B cell (primary cell): ENCODE results near the gene HLA-F.

Source experiments
- EZH2 ChIP-seq: IDR thresholded peaks from 2 replicates; pipeline ENCODE4 v1.6.1; 2012; ENCODE audit warnings: borderline replicate concordance, low read depth, mild to moderate bottlenecking, moderate library complexity, low read length; ENCODE audit not compliant: insufficient read depth, poor library complexity, severe bottlenecking
- TF ChIP-seq, protein P1 (sequence below): fragments of 200-600 bp; IDR thresholded peaks from one replicate; pipeline ENCODE4 v1.8.0; 2022; ENCODE audit warnings: antibody characterized with exemption, mild to moderate bottlenecking

DNA sequence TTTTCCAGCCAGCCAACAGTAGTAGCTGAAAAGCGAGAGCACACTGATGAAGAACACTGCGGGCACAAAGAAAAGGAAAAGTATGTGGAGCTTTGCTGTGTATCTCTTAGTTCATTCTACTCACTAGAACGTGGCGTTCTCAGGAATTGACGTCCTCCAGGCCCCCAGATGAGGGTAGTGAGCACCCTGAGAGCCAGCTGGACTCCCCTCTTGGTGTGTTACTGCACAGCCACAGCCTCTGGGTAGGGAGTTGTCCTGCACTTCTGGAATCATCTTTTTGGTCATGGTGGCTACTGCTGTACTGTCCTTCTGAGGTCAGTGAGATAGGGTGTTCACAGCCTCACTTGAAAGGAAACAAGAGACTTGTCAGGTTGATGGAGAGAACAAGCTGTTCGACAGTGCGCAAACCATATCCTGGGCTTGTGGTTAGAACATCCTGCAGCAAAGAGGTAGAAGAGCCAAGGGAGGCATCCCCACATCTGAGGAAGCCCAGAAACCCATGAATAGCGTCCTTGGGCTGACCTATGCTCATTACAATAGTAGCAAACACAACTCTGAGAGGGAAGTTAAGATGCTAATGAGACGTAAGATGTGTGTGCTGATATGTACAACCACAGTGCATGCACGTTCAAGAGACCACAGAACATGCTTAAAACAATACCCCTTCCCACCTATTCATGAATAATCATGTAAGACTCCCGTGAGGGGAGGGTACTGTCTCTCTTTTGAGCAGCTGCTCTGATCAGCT is 14.6 kb upstream of the HLA-F start:
- TF ChIP-seq, protein P1, sequence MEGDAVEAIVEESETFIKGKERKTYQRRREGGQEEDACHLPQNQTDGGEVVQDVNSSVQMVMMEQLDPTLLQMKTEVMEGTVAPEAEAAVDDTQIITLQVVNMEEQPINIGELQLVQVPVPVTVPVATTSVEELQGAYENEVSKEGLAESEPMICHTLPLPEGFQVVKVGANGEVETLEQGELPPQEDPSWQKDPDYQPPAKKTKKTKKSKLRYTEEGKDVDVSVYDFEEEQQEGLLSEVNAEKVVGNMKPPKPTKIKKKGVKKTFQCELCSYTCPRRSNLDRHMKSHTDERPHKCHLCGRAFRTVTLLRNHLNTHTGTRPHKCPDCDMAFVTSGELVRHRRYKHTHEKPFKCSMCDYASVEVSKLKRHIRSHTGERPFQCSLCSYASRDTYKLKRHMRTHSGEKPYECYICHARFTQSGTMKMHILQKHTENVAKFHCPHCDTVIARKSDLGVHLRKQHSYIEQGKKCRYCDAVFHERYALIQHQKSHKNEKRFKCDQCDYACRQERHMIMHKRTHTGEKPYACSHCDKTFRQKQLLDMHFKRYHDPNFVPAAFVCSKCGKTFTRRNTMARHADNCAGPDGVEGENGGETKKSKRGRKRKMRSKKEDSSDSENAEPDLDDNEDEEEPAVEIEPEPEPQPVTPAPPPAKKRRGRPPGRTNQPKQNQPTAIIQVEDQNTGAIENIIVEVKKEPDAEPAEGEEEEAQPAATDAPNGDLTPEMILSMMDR = no peak
- TF ChIP-seq EZH2 = no peak
